GM21737 (cell line): ENCODE data around the gene TMEM175.

Source experiments
- ATAC-seq: cut with Tn5 transposase; IDR thresholded peaks from one replicate; pipeline ENCODE4 v1.9.1; 2021; ENCODE audit warnings: mild to moderate bottlenecking, moderate library complexity; ENCODE audit not compliant: unreplicated experiment

Gene TMEM175

DNA sequence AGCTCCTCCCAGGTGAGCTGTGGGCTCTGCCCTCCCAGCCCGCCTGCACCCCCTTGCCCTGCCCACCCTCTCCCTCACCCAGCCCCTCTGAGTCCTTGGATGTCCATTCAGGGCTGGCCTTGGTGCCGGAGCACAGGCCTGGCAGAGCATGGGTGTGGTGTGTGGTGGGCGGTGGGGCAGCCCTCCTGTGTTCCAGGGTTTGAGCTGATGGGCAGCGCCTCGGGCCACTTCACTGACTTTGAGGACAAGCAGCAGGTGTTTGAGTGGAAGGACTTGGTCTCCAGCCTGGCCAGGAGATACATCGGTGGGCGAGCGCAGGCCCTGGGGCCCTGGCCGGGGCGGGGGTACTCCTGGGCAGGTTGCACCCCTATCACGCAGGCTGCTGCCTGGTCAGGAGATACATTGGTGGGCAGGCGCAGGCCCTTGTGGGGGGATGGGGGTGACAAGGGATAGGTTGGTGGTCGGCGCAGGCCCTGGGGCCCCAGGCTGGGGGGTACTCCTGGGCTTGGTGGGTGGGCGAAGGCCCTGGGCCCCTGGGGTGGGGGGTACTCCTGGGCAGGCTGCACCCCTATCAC, 68.5 kb downstream of the TMEM175 start:
- no peak for ATAC-seq

DNA sequence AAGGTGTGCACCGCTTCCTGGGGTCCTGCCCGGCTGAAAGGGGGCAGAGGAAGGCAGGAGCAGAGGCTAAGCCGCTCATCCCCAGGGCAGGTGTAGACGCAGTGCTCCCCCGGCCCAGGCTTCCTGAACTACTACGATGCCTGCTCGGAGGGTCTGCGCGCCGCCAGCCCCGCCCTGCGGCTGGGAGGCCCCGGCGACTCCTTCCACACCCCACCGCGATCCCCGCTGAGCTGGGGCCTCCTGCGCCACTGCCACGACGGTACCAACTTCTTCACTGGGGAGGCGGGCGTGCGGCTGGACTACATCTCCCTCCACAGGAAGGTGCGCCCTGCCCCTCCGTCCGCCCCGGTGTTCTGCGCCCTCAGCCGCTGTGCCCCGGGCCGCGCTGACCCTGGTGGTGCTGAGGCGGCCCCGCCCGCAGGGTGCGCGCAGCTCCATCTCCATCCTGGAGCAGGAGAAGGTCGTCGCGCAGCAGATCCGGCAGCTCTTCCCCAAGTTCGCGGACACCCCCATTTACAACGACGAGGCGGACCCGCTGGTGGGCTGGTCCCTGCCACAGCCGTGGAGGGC, 69.4 kb downstream of the TMEM175 start:
- no peak for ATAC-seq

DNA sequence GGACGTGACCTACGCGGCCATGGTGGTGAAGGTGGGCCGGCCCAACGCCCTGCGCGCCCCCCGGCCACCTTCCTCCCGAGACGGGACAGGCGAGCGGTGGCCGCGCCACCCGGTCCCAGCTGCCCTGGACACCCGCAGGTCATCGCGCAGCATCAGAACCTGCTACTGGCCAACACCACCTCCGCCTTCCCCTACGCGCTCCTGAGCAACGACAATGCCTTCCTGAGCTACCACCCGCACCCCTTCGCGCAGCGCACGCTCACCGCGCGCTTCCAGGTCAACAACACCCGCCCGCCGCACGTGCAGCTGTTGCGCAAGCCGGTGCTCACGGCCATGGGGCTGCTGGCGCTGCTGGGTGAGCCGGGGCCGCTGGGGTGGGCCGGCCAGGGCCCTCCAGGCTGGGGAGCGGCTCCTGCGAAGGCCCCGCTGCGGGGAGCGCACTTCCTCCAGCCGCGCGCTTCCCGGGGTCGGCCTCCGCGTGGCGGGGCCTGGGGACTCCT, 69.9 kb downstream of the TMEM175 start:
- ATAC-seq = no peak

DNA sequence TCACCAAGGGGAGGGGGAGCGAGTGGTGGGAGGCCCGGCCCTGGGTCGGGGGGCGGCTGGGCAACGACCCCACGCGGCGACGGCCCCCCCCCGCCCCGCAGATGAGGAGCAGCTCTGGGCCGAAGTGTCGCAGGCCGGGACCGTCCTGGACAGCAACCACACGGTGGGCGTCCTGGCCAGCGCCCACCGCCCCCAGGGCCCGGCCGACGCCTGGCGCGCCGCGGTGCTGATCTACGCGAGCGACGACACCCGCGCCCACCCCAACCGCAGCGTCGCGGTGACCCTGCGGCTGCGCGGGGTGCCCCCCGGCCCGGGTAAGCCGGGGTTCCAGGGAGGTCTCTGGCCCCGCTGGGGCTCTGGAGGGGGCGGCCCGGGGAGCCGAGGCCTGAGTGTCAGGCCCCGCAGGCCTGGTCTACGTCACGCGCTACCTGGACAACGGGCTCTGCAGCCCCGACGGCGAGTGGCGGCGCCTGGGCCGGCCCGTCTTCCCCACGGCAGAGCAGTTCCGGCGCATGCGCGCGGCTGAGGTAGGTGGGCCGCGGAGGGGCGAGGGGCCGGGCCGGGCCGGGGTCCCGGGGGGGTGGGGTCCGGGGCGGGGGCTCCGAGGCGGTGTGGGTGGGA, 70.5 kb downstream of the TMEM175 start:
- no peak for ATAC-seq

DNA sequence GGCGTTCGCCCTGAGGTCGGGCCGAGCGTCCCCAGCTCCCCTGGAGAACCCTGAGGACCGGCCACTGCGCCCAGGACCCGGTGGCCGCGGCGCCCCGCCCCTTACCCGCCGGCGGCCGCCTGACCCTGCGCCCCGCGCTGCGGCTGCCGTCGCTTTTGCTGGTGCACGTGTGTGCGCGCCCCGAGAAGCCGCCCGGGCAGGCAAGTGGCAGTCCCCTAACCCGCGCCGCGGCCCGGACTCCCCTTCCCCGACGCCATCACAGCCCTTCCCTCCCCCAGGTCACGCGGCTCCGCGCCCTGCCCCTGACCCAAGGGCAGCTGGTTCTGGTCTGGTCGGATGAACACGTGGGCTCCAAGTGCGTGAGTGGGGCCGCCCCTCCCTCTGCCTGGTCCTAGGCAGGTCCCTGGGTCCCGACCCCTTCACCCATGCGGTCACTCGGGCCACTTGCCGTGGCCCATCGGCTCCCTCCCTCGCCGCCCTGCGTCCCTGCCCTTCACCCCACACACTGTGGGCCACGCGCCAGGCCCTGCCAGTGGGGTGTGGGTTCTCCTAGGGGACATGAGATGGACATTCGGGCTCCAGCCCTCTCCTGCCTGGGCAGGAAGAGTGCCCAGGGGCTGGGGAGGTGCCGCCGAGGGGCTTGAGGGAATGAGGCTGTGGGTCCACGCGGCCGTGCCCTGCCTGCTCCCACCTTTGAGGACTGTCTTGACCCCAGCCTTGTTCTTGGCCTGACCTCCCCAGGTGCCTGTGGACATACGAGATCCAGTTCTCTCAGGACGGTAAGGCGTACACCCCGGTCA, 71.2 kb downstream of the TMEM175 start:
- no peak for ATAC-seq

DNA sequence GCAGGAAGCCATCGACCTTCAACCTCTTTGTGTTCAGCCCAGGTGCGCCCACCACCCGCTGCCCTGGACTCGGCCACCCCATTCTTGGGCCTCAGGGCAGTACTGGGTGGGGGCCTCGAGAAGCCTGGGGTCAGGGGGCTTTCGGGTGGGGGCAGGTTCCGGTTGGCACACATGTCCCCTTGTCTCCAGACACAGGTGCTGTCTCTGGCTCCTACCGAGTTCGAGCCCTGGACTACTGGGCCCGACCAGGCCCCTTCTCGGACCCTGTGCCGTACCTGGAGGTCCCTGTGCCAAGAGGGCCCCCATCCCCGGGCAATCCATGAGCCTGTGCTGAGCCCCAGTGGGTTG, 71.8 kb downstream of the TMEM175 start:
- ATAC-seq = no peak

DNA sequence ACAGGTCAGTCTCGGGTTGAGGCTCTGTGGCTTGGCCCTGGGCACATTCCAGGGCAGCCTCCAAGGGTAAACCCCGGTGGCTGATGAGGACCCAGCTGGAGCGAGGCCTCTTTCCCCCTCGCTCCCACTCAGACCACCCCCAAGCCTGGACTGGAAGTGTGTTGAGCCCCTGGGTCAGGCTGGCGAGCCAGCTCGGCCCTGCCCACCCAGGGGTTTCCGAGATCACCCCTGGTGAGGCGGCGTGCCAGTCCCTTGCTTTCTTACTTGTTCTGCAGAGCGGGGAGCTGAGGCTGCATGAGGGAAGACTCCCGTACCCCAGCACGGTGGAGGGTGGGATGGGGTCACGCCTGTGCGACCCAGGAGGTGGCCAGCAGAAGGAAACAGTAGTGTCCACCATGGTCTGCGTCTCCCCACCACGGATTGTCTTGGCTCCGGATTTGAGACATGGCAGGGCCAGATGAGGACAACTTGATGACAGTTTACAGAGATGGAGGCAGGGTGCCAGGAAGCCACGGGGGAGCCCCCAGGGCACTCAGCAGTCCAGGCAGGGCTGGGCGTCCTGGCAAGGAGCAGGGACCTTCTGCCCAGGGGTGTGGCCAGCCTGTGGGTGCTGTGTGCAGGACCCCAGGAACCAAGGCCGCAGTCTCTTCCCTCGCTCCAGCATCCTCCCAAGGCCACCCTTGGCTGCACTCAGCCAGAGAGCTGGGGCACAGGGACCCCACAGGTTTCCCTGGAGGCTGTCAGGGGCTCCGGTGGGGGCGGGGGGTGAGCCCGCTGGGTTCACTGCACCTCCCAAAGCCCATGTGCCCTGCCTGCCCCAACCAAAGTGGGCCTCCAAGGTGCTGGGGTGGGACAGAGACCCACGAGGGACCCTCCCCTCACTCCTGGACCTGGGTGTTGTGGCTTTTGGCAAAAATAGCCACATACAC, 72.6 kb downstream of the TMEM175 start:
- ATAC-seq = no peak

DNA sequence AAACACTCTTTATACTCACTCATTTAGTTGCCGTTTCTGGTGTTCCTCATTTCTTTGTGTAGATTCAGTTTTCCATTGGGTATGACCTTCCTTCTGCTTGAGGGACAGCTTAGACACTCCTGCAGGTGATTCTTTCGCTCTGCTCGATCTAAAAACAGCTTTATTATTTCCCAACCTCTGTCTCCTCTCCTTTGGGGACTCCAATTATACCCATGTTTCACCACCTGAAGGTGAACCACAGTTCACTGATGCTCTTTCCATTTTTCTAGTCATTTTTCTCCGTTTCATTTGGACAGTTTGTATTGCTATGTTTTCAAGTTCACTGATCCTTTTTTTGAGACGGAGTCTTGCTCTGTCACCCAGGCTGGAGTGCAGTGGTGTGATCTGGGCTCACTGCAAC, 74.6 kb downstream of the TMEM175 start:
- no peak for ATAC-seq
